Sigmoid colon (tissue), 4 donors: ENCODE data around the gene PDGFRA.

Experiments used
- CTCF ChIP-seq, 4 experiments: fragments of 450-650 bp in 3 of 4; fragments of 200-600 bp in 1 of 4; IDR thresholded peaks; one replicate each; pipeline ENCODE4 v1.5.1; 2016 to 2019; ENCODE audit warnings: antibody characterized with exemption in 4 of 4, mild to moderate bottlenecking in 3 of 4, moderate library complexity in 2 of 4
- POLR2A ChIP-seq, 2 donors: fragments of 450-650 bp; IDR thresholded peaks; one replicate each; pipeline ENCODE4 v1.6.1; 2016; ENCODE audit warnings: antibody characterized with exemption in 2 of 2, mild to moderate bottlenecking in 2 of 2, moderate library complexity in 2 of 2
- POLR2AphosphoS5 ChIP-seq, 4 donors: sonication (generic); formaldehyde crosslinking; IDR thresholded peaks; one replicate each; pipeline ENCODE4 v1.6.1; 2017; ENCODE audit warnings: antibody characterized with exemption in 4 of 4

GRCh38 chr4:54229631-54230483 lies 764 bp downstream of the PDGFRA start:
- TF ChIP-seq CTCF (IDR thresholded peaks at IDR 0.05) = no peak
- no peak for TF ChIP-seq POLR2A (IDR thresholded peaks at IDR 0.05)
- no peak for TF ChIP-seq POLR2AphosphoS5 (IDR thresholded peaks at IDR 0.05)
